NK-92 treated with Interleukin-12 subunit alpha and Interleukin-12 subunit beta, amount 100 ng/mL, for 24 hours (cell line): ENCODE measurements around the gene MED6.

ENCODE experiments used
- DNase-seq: peaks from one replicate; lab custom pipeline; 2025; lab: John Stamatoyannopoulos, UW

The MED6 gene, protein sequence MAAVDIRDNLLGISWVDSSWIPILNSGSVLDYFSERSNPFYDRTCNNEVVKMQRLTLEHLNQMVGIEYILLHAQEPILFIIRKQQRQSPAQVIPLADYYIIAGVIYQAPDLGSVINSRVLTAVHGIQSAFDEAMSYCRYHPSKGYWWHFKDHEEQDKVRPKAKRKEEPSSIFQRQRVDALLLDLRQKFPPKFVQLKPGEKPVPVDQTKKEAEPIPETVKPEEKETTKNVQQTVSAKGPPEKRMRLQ

DNA sequence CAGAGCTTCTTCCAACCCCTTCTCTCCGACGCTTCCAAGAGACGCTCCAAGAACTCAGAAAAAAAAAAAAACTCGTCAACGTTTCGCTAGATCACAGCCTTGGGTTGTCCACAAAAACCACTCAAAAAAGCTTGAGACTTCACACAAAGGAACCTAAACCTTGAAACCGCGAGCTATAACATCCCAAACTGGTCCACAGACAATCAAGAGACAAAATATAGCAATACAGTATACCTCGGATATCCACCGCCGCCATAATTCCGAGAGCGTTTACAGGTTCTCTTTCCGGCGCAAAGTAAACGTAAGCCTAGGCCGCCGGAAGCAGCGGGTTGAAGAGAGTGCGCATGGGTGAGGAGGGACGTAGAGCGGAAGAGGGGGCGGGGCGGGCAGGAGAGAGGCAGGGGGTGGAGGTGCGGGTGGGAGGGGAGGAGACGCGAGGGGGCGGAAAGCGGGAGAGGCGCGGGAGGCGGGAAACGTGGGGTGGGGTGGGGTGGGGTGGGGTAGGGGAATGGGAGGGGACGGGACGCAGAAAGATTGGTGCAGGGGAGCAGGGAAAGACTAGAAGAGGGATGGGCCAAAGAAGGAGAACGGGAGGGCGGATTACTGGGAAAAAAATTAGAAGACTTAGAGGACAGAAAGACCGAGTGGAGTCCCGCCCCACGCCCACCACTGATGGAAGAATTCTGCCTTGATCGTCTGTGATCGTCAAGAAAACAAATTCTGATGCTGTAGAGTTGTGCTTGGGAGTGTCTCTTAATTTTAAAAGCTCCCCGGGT, at the start of gene MED6:
TSS of gene MED6 (minus strand) at position 274 of the 776 bp plus-strand sequence. CDS start at position 256, 18 bp downstream.
- peak; percentile 92 for DNase-seq

DNA sequence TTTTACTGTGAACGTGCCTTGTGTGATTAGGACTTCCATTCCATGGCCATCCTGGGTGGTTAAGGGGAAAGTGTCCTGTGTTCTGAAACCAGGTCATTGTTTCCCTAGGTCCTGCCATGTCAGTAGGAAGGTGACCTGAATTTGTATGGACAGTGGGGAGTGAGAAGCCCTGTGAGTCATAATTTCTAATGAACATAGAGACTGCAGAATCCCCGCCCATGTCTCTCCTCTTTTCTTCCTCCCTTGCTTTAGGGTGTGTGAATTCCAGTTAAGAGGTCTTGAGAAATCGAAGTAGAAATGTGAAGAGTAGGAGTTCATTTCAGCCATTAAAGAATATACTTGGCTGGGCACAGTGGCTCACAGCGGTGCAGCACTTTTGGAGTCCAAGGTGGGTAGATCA, 49.3 kb upstream of the MED6 start:
- no peak for DNase-seq

DNA sequence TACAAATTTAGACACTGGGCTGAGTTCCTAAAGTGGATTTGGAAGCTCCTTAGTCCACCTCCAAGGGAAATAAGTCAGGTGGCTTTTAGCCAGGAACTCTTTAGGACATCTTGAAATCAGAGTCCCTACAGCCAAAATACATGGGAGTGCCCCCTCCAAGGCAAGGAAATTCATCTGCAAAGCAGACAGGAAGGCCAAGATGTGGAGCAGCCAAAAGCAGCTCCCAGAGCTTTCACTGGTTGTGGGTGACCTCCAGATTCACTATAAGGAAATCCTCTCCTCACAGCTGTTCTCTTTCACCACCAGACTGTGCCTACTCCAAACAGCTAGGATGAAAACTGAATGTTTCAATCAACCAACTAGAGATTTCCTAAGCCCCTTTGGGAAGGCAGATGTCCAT, 47.9 kb upstream of the MED6 start:
- DNase-seq, result no peak

DNA sequence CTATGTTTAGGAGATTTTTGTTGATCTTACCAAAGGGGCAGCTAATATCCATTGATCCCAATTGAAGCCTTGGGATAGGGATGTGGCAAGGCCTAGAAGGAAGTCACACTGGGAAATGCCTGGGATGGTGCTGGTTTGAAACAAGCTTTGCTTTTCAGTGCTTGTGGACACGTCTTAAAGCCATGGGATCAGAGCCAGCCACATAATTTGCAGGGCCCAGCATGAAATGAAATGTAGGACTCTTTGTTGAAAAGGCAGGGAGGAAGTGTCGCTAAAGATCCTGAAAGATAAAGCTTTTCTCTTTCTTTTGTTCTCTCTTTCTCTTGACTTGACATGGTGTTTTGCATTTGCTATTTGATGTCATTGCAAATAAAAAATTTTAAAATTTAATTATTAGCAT, 46.2 kb upstream of the MED6 start:
- DNase-seq, result no peak

DNA sequence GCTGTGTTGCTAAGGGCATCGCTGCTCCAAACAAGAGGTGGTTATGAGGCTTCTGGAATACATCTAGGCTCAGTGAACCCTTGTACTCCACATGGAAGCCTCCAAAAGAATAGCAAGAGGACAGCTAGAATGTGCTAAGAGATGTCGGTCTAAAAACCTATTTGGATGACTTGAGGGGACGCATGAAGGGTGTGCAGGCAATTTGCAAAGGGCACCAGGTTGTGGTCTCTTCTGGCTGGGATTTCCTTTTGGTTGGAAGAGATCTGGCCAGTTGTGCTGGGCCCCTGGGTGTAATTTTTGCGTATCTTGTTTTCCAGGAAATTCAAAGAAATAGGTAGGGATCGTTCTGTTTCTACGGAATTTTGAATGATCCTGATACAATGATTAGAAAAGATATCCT, 45.4 kb upstream of the MED6 start:
- no peak for DNase-seq

DNA sequence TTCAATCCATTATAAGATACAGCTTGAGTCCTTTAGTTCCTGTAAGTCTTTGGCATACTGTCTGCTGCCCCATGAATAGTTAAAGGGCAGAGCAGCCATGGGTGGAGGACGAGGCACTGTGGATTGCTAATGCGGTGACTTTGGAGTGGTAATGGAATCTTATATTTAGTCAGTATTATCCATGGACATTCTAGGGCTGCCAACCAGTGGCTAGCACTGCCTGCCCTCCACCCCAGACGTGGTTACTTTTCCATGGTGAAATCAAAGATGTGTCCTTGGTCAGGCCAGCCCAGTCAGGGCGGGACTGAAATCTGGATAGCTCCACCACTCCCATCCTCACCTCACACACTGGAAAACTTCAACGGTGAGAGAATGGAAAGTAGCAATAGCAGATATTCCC, 43.5 kb upstream of the MED6 start:
- no peak for DNase-seq

DNA sequence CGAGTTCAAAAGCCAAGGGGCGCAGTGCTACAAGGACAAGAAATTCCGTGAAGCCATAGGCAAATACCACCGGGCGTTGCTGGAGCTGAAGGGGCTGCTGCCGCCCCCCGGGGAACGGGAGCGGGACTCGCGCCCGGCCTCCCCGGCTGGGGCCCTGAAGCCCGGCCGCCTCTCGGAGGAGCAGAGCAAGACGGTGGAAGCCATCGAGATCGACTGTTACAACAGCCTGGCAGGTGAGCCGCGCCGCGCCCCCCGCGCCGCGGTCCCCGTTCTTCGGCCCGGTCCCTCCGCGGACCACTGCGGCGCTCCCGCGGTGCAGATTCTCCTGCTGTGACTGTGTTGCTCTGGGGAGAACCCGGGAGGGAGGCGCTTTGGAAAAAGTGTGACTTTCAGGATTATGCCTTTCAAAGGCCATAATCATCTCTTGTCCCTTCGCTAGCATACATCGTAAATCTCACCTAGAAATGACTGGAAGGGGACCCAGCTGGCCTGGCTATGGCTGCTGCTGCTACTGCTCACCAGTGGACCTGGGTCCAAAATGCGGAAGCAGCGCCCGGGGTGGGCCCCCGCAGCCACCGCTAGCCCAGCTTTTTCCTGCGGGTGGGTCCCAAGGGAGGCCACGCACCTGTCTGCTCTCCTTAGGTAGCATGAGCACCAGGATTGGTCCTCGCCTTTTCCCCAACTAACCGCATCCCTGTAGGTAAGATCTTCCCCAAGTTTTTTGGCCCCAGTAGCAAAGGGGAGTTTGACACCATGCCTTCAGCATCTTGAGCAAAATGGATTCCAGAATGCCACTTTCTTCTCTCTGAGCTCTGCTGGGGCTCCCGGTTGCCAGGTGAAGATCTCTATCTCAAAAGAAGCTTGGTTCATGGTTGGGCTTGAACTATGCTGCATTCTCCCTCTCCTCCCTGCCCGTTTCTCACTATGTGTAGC, 42.1 kb upstream of the MED6 start:
- no peak for DNase-seq

DNA sequence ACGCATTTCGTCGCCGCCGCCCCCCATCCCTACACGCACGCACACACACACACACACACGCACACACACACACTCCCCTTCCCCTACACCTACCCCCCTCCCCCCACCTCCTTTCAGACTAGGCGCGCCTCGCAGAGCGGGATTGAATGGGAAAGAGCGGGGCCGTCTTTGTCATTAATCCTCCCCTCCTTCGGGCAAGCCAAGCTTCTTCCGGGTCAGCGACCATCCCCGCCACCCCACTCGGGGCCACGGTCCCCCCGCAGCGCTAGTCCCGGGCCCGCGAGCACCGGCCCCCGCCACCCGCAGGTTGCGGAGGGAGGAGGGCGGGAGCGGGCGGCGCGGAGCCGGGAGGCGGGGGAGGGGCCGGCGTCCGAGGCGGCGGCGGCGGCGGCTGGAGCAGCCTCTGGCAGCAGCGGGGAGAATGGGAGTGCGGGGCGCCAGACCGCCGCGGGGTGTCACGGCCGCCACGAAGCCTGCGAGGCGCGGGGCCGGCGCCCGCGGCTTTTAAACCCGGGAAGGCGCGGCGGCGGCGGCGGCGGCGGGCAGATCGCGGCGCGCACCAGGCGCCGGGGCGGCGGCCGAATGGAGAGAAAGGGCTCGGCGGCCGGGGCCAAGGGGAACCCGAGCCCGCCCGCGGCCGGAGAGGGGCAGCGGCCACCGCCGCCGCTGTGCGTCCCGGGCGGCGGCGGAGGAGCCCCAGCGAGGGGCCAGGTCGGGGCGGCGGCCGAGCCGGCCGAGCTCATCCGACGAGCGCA, 41.3 kb upstream of the MED6 start, which contains the start of gene TTC9:
TSS of gene TTC9 (plus strand) at position 369 of the 755 bp plus-strand sequence. CDS start at position 583, 214 bp downstream.
- DNase-seq, result no peak

DNA sequence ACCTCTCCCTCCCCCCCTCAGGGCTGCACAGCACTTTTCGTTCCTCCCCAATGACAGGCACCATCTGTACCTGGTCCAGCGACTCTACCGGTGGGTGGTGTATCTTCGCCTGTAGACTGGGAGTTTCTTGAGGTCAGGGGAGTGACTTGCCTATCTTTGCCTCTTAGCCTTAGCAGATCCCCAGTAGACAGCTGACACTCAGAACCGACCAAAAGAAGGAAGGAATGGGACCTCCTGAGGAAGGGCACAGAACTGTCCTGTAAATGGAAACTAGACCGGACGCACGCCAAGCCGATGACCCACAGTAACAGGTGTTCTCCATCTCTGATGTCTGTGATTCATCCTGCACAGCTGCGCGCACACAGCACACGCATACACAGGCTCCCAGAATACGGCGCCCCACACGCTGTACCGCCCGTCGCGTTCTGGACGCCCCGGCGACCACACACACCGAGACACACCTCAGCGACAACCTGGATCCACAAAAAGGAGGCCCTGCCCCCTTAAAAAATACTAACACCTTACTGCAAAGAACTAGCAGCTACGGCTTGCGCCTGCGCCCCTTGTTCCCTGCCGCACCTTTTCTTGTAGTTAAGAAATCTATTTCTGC, 40.6 kb upstream of the MED6 start:
- DNase-seq, result no peak

DNA sequence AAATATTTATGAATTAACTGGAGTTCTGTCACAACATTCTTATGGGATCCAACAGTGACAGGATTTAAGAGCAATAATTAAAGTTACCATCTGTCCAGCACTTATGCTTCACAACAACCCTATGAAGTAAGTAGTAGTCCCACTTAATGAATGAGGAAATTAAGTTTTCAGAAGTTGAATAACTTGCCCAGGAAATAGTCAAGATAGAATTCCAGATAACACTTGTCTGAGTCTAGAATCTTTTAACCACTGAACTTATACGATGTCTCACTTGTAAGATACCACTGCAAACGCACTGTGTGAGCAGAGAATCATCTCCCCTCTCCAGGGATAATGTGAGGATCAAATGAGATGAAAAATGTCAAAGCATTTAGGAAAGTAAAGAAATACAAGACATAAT, 38.0 kb upstream of the MED6 start:
- DNase-seq, result no peak

DNA sequence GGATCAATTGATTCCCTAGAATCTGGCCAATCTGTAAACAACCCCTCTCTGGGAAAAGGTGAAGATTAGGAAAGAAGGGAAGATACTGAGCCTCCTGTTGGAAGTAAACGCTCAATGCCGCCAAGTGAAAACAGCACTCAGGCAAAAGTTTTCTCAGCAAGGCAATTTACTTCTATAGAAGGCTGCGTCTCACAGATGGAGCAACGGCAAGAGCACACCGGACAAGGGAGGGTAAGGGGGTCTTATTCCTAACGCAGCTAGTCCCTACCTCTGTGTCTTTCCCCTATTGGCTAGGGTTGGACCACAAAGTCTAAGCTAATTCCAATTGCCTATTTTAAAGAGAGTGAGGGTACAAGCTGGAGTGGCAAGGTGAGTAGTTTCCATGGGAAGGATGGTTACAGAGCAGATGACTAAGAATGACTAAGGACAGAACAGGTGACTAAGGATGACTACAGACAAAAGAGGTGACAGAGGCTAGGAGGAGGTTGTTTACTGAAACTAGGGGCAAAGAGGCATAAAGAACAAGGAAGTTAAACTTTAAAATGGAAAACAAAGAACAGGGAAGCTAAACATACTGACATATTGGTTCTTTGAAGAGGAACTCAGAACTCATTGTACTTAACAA, 35.6 kb upstream of the MED6 start:
- no peak for DNase-seq

DNA sequence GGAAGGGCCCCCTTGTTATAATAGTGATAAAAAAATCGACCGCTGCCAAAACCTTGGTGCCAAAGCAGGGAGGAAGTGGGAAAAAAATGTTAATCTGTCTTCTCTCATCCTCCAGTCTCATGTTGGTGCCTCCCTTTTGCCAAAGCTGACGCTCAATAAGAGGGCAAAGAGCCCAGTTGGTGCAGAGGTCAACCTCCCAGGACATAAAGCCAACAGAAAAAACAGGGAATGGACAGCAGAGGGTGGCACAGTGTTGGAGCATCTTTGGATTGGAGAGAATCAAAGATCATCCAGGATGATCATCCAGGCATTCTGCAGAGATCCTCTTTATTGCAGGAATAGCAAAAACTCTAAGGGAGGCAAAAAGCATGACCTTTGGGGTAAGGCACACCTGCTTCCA, 31.5 kb upstream of the MED6 start:
- DNase-seq, result no peak

DNA sequence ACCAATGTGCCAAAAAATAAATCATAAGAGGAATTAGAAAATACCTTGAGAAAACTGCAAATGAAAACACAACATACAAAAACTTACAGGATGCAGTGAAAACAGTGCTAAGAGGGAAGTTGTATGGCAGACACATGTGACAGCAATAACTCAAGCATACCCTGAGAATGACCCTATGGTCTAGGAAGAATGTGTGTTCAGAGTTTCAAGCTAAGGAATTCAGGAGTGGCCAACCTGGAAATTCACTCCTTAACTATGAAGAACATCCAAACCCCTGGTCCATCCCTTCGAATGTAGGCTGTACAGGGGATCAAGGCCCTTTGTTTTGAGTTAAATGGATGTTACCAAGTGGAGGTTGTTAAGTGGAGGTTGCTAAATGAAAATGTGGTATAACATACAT, 24.5 kb upstream of the MED6 start:
- no peak for DNase-seq

DNA sequence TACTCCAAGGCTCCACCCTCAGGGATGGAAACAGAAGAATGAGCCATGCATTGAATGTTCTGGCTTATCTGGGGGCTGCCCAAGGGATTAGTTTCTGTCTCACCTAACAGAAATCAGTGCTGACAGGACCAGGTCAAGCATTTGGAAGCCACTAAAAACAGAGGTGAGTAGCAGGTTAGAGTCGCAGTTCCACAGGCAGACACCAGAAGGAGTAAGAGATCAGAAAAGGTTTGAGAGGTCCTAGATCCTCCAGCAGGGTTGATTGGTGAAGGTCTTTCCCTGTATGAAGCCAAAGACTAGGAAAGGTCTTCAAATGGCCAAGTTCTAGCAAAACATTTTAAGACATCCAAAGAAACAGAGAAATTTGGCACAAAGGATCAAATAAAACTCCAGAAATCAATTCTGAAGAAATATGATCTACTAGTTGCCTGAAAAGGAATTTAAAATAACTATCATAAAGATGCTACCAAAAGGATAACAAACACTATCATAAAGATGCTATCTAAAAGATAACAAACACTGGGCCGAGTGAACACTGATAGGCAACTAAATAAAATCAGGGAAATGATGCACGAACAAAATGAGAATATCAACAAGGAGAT, 21.8 kb upstream of the MED6 start:
- DNase-seq, result no peak

DNA sequence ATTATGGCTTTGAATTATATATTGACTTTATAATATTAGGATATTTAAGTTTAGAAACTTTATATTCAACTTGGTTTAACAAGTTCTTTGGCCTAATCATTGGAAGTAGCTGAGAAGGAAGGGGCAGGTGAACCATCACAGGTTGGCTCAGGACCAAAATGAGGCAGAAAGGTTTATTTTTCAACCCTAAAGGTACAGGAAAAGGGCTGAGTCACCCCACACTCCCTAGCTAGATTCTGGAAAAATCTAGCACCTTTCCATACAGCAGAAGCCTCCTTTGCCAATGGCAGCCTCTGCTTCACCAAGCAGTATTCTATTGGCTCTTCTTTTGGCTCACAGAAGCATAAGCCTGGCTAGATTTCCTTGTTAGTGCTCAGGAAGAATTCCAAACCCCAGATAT, 19.3 kb upstream of the MED6 start:
- DNase-seq, result no peak

DNA sequence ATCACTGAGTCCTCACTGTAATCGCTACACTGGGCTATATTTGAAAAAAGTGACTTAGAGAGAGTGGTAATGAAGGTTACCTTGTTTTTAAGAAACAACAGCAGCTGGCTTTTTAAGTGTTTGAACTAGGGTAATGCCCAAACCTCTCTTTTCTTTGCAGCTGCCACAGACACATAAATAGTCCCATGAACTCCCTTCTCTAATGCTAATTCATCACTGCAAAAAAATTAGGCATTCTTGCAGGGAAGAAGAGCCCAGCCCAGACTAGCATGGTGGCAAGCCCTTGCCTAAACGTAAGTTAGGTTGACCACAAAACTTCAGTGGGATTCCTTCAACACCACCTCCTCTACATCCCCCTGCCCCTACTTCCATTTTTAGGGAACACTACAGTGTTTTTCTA, 17.9 kb upstream of the MED6 start:
- DNase-seq, result no peak

DNA sequence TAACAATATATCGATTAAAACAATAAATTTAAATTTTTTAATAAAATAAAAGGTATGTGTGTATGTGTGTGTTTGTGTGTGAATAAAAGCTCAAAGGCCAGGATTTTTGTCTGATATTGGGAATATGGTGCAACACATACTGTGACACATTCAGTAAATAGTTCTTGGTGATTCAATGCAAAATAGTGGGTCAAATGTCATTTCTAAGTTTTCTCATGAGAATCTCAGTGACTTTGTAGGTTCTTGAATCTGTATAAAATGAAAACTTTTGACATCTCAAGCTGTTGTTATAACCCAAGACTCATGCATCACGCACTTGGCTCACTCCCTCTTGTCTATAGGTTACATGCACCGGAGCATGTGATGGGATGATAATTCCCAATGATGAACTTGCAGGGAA, 16.2 kb upstream of the MED6 start:
- DNase-seq, result no peak

DNA sequence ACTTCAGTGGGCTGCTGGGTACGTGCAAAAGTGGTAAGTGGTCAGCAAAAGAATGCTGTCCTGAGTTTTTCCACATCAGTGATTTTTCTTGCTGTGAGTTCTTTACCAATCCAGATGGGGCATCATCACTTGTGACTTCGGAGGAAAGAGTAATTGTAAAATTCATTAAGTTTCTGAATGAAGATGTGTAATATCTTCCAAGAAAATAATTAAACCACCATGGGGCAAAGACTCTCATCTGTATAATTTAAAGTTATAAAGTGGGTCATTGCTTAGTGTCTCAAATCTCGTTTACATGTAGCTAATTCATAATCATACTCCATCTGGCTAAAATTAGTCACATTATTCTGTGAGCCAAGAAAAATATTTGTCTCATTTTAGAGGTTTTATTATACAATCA, 10.8 kb upstream of the MED6 start:
- no peak for DNase-seq

DNA sequence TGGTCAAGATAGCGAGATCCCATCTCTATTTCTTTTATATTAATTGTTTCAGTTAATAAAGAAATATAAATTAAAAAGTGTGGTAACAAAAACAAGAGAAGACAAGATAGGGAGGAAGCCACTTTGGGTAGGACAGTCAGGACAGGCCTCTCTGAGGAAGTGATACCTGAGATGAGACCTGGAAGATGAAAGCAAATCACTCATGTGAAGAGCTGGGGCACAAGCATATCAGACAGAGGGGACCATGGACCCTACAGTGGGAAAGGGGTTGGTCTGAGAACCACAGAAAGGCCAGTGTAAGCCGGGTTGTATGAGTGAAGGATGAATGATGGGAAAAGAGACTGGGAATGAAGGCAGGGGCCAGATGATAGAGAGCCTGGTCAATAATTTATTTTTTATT, 1.8 kb upstream of the MED6 start:
- no peak for DNase-seq

DNA sequence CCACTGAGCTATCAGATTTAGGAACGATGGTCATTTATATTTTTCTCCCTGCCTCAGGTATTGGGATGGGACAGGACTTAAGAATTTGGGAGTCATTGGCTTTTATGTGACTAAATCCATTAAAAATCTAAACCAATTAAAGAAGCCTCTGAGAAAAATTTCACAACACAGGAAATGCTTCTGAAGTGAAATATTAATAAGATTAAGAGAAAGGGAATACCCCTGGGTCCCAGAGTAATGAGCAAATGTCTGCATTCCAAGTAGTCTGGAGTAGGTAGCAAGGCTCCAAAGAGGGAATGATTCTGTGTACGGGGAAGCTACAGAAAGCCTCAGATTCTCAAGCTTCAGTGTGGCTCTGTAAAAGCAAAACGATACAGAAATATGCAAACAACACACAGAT, 707 bp upstream of the MED6 start:
- DNase-seq, result no peak

DNA sequence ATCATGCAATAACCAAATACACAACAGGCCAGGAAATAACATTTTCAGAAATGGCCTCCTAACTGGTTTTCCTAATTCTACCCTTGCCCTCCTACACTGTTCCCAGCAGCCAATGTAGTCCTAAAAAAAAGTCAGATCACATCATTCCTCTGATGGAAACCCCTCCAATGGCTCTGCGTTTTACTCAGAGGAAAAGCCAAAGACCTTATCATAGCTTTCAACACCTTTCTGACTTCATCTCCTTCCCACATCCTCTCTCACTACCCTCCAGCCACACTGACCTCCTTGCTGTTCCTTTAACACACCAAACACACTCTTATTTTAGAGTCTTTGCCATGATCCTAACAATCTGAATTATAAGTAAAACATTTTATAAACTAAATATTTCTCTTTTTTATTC, 1.1 kb downstream of the MED6 start:
- DNase-seq, result no peak
